GM12872 (cell line): ENCODE measurements around the gene CPN2.

Experiments
- TF ChIP-seq, protein P1 (sequence below): IDR thresholded peaks from 3 replicates; pipeline ENCODE4 v1.5.1; 2011; ENCODE audit warnings: low read depth, mild to moderate bottlenecking, low read length, moderate library complexity; ENCODE audit not compliant: insufficient read depth

Gene CPN2

GRCh38 chr3:194381460-194381875 lies 30.3 kb upstream of the CPN2 start:
- TF ChIP-seq, protein P1, sequence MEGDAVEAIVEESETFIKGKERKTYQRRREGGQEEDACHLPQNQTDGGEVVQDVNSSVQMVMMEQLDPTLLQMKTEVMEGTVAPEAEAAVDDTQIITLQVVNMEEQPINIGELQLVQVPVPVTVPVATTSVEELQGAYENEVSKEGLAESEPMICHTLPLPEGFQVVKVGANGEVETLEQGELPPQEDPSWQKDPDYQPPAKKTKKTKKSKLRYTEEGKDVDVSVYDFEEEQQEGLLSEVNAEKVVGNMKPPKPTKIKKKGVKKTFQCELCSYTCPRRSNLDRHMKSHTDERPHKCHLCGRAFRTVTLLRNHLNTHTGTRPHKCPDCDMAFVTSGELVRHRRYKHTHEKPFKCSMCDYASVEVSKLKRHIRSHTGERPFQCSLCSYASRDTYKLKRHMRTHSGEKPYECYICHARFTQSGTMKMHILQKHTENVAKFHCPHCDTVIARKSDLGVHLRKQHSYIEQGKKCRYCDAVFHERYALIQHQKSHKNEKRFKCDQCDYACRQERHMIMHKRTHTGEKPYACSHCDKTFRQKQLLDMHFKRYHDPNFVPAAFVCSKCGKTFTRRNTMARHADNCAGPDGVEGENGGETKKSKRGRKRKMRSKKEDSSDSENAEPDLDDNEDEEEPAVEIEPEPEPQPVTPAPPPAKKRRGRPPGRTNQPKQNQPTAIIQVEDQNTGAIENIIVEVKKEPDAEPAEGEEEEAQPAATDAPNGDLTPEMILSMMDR, result no peak

GRCh38 chr3:194380326-194380725 lies 29.2 kb upstream of the CPN2 start:
- TF ChIP-seq, protein P1, result no peak

GRCh38 chr3:194379651-194380050 lies 28.5 kb upstream of the CPN2 start:
- TF ChIP-seq, protein P1, result no peak

DNA sequence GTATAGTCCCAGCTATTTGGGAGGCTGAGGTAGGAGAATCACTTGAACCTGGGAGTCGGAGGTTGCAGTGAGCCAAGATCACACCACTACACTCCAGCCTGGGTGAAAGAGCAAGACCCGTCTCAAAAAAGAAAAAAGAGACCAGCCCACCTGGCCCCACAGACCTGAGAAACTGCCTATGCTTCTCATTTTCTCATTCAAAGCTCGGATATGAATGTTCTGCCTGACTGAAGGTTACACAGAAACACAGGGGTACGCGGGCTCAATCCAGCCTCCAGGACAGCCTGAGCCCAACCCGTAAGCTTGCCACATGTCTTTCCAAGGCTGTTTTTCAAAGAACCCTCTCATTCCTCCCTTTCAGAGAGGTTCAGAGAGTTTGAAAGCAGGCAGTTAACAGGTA lies 28.1 kb upstream of the CPN2 start:
- TF ChIP-seq, protein P1, result no peak

GRCh38 chr3:194377708-194378107 lies 26.6 kb upstream of the CPN2 start:
- TF ChIP-seq, protein P1, result no peak

- TF ChIP-seq, protein P1, result no peak
Observed at GRCh38 chr3:194376241-194376560, 25.1 kb upstream of the CPN2 start.

DNA sequence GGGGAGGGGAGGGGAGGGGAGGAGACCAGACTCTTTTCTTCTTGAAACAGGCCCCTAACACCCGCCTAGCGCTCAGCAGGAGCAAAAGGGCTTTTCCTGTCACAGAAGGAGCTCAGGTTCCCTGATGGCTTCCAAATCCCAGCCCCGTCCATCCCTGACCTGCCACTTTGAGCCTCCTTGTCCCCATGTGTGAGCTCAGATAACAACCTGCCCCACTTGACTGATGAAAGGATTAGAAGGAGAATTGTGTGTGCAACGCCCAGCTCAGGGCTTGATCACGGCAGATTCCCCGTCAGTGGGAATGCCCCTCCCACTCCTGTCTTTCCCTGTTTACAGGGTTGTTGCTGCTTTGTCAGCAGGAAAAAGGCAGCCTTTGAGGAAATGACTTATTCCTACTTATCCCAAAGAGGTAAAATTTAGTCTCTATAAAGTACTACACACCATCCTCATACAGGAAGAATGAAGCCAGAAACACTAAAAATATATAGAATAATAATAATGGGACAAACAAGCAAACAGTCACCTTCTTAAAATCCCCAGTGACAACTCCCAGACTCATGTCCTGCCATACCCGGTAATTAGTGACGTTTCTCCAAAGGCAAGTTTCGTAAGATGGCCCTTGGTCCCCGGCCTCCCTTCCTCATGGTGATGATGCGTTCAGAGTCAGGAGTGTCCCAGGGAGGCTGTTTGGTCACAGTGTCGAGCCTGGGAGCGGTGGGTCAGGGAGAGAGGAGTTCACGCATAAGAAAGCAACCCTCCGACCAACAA lies 24.5 kb upstream of the CPN2 start:
- TF ChIP-seq, protein P1, result no peak
